ENCODE data around the gene CENPU.
"Not testable (repeated sequence)": the region's sequence is repeated elsewhere in the genome, so short reads cannot be mapped to it uniquely, and the experiment has no call there.

CENPU gene

GRCh38 chr4:184751585-184751956 is 17.7 kb upstream of the CENPU start:
- no peak for DNase-seq

- DNase-seq, result no peak
These were observed 17.2 kb upstream of the CENPU start for GRCh38 chr4:184750926-184751584.

GRCh38 chr4:184748251-184748652 is 14.4 kb upstream of the CENPU start:
- DNase-seq, result no peak

- no peak for DNase-seq
These were observed 13.3 kb upstream of the CENPU start for GRCh38 chr4:184747034-184747830.

GRCh38 chr4:184745831-184746795 is 12.2 kb upstream of the CENPU start:
- peak; percentile 78 for DNase-seq

- no peak for DNase-seq
These were observed 10.3 kb upstream of the CENPU start for GRCh38 chr4:184744236-184744635.

GRCh38 chr4:184743650-184744049 is 9.8 kb upstream of the CENPU start:
- no peak for DNase-seq

GRCh38 chr4:184741651-184742050 is 7.8 kb upstream of the CENPU start:
- DNase-seq, result not testable (repeated sequence)

- no peak for DNase-seq
These were observed 7.1 kb upstream of the CENPU start for GRCh38 chr4:184740980-184741391.

- not testable (repeated sequence) for DNase-seq
These were observed 5.7 kb upstream of the CENPU start for GRCh38 chr4:184739575-184739974.

GRCh38 chr4:184734758-184735157 is 862 bp upstream of the CENPU start:
- no peak for DNase-seq

- DNase-seq, result no peak
These were observed 1.8 kb downstream of the CENPU start for GRCh38 chr4:184732126-184732525.

GRCh38 chr4:184731056-184731455 is 2.8 kb downstream of the CENPU start:
- DNase-seq, result no peak

- DNase-seq, result no peak
These were observed 4.0 kb downstream of the CENPU start for GRCh38 chr4:184729946-184730345.

- DNase-seq, result no peak
These were observed 5.0 kb downstream of the CENPU start for GRCh38 chr4:184728858-184729257.

- DNase-seq, result no peak
These were observed 6.5 kb downstream of the CENPU start for GRCh38 chr4:184727430-184727829.

GRCh38 chr4:184722798-184723197 is 11.1 kb downstream of the CENPU start:
- no peak for DNase-seq

GRCh38 chr4:184721254-184721653 is 12.6 kb downstream of the CENPU start:
- DNase-seq, result no peak

GRCh38 chr4:184719407-184719806 is 14.5 kb downstream of the CENPU start:
- DNase-seq, result no peak

GRCh38 chr4:184715526-184715925 is 18.4 kb downstream of the CENPU start:
- no peak for DNase-seq

- no peak for DNase-seq
These were observed 20.0 kb downstream of the CENPU start for GRCh38 chr4:184713887-184714286.

GRCh38 chr4:184712322-184712721 is 21.6 kb downstream of the CENPU start:
- no peak for DNase-seq

- DNase-seq, result no peak
These were observed 27.4 kb downstream of the CENPU start for GRCh38 chr4:184706453-184706852.

All from fibroblast of skin of abdomen (primary cell).